Coronary artery (tissue), 2 donors: ENCODE data around the gene NXPH4.

Experiments used
- DNase-seq: peaks from one replicate; pipeline ENCODE4 v3.0.0-alpha.2; 2017; ENCODE audit warnings: low spot score
- H3K27ac ChIP-seq, 2 donors: fragments of 200-600 bp; sonication (generic); one replicate each; pipeline ENCODE4 v1.5.1; 2016 to 2019
- H3K4me3 ChIP-seq: fragments of 200-600 bp; sonication (generic); 2 replicates; pipeline ENCODE4 v1.5.1; 2016; ENCODE audit warnings: mild to moderate bottlenecking, moderate library complexity
- CTCF ChIP-seq: fragments of 200-600 bp; sonication (generic); IDR thresholded peaks from one replicate; pipeline ENCODE4 v1.5.1; 2019; ENCODE audit warnings: antibody characterized with exemption

Gene NXPH4

GRCh38 chr12:57216921-57217879, 606 bp downstream of the NXPH4 start:
- no peak for DNase-seq

GRCh38 chr12:57218030-57218853, 1.6 kb downstream of the NXPH4 start:
- DNase-seq, result no peak
- no peak overlapping the region for H3K4me3 ChIP-seq

More at GRCh38 chr12:57216921-57217879, 606 bp downstream of the NXPH4 start:
- H3K27ac ChIP-seq, result no peak overlapping the region
- H3K4me3 ChIP-seq, result peak overlapping the region; percentile 76
- no peak for TF ChIP-seq CTCF

GRCh38 chr12:57219205-57219992, 2.8 kb downstream of the NXPH4 start:
- TF ChIP-seq CTCF, result no peak
- Histone ChIP-seq H3K4me3 (no peak overlapping the region), H3K27ac (no peak overlapping the region)
- DNase-seq, result no peak

More at GRCh38 chr12:57218030-57218853, 1.6 kb downstream of the NXPH4 start:
- no peak overlapping the region for H3K27ac ChIP-seq
- TF ChIP-seq CTCF, result no peak

GRCh38 chr12:57219993-57220754, 3.6 kb downstream of the NXPH4 start:
- Histone ChIP-seq H3K4me3 (no peak overlapping the region), H3K27ac (no peak overlapping the region)
- TF ChIP-seq CTCF, result no peak
- DNase-seq, result no peak

- no peak for DNase-seq
- no peak for TF ChIP-seq CTCF
- no peak overlapping the region for H3K4me3 ChIP-seq
- no peak overlapping the region for H3K27ac ChIP-seq
Observed at GRCh38 chr12:57220770-57221168, 4.2 kb downstream of the NXPH4 start.
